Ishikawa (cell line): ENCODE measurements around the gene RAD54L2.

Experiments
- CEBPB ChIP-seq: IDR thresholded peaks from 2 replicates; pipeline ENCODE4 v1.6.1; 2012
- CREB1 ChIP-seq: IDR thresholded peaks from 2 replicates; pipeline ENCODE4 v1.6.1; 2012; ENCODE audit warnings: low read depth
- EGR1 ChIP-seq: IDR thresholded peaks from 2 replicates; pipeline ENCODE4 v1.6.1; 2012
- EP300 ChIP-seq: IDR thresholded peaks from 2 replicates; pipeline ENCODE4 v1.6.1; 2012; ENCODE audit warnings: borderline replicate concordance
- FOXM1 ChIP-seq: IDR thresholded peaks from 2 replicates; pipeline ENCODE4 v1.6.1; 2012; ENCODE audit warnings: low read depth, borderline replicate concordance
- MAX ChIP-seq: IDR thresholded peaks from 2 replicates; pipeline ENCODE4 v1.6.1; 2012
- NFIC ChIP-seq: IDR thresholded peaks from 2 replicates; pipeline ENCODE4 v1.6.1; 2012
- RAD21 ChIP-seq: IDR thresholded peaks from 2 replicates; pipeline ENCODE4 v1.6.1; 2012; ENCODE audit warnings: low read depth
- TAF1 ChIP-seq: IDR thresholded peaks from 2 replicates; pipeline ENCODE4 v1.6.1; 2012; ENCODE audit warnings: low read depth, mild to moderate bottlenecking
- TCF12 ChIP-seq: IDR thresholded peaks from 2 replicates; pipeline ENCODE4 v1.6.1; 2012; ENCODE audit warnings: low read depth
- TEAD4 ChIP-seq: IDR thresholded peaks from 2 replicates; pipeline ENCODE4 v1.6.1; 2012
- USF1 ChIP-seq: IDR thresholded peaks from 2 replicates; pipeline ENCODE4 v1.6.1; 2012
- YY1 ChIP-seq: IDR thresholded peaks from 2 replicates; pipeline ENCODE4 v1.6.1; 2012; ENCODE audit warnings: low read depth
- ZBTB7A ChIP-seq: IDR thresholded peaks from 2 replicates; pipeline ENCODE4 v1.6.1; 2012; ENCODE audit warnings: low read depth
- TF ChIP-seq, protein P1 (sequence below): IDR thresholded peaks from 2 replicates; pipeline ENCODE4 v1.6.1; 2012; ENCODE audit warnings: low read depth, mild to moderate bottlenecking

The RAD54L2 gene

GRCh38 chr3:51538459-51539290, at the start of gene RAD54L2:
Gene RAD54L2, plus strand, starts transcription at chr3:51538719. Its CDS starts 51,702 bp downstream, at chr3:51590421.
- TF ChIP-seq TCF12, result peak; percentile 81; the same call in 1 of the 2 replicates
- peak; percentile 79 for TF ChIP-seq USF1
- no peak; the same call in 1 of the 2 replicates for TF ChIP-seq ZBTB7A
- TF ChIP-seq EP300, result peak; percentile 69; the same call in 1 of the 2 replicates
- TF ChIP-seq FOXM1, result no peak
- peak; percentile 48 for TF ChIP-seq TEAD4
- TF ChIP-seq MAX, result peak; percentile 87
- TF ChIP-seq YY1, result peak; percentile 79; the same call in 1 of the 2 replicates
- no peak for TF ChIP-seq EGR1
- TF ChIP-seq, protein P1, sequence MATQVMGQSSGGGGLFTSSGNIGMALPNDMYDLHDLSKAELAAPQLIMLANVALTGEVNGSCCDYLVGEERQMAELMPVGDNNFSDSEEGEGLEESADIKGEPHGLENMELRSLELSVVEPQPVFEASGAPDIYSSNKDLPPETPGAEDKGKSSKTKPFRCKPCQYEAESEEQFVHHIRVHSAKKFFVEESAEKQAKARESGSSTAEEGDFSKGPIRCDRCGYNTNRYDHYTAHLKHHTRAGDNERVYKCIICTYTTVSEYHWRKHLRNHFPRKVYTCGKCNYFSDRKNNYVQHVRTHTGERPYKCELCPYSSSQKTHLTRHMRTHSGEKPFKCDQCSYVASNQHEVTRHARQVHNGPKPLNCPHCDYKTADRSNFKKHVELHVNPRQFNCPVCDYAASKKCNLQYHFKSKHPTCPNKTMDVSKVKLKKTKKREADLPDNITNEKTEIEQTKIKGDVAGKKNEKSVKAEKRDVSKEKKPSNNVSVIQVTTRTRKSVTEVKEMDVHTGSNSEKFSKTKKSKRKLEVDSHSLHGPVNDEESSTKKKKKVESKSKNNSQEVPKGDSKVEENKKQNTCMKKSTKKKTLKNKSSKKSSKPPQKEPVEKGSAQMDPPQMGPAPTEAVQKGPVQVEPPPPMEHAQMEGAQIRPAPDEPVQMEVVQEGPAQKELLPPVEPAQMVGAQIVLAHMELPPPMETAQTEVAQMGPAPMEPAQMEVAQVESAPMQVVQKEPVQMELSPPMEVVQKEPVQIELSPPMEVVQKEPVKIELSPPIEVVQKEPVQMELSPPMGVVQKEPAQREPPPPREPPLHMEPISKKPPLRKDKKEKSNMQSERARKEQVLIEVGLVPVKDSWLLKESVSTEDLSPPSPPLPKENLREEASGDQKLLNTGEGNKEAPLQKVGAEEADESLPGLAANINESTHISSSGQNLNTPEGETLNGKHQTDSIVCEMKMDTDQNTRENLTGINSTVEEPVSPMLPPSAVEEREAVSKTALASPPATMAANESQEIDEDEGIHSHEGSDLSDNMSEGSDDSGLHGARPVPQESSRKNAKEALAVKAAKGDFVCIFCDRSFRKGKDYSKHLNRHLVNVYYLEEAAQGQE, result no peak
- no peak for TF ChIP-seq NFIC
- no peak for TF ChIP-seq CREB1
- peak; percentile 97 for TF ChIP-seq TAF1
- TF ChIP-seq RAD21, result peak; percentile 6; the same call in 1 of the 2 replicates

DNA sequence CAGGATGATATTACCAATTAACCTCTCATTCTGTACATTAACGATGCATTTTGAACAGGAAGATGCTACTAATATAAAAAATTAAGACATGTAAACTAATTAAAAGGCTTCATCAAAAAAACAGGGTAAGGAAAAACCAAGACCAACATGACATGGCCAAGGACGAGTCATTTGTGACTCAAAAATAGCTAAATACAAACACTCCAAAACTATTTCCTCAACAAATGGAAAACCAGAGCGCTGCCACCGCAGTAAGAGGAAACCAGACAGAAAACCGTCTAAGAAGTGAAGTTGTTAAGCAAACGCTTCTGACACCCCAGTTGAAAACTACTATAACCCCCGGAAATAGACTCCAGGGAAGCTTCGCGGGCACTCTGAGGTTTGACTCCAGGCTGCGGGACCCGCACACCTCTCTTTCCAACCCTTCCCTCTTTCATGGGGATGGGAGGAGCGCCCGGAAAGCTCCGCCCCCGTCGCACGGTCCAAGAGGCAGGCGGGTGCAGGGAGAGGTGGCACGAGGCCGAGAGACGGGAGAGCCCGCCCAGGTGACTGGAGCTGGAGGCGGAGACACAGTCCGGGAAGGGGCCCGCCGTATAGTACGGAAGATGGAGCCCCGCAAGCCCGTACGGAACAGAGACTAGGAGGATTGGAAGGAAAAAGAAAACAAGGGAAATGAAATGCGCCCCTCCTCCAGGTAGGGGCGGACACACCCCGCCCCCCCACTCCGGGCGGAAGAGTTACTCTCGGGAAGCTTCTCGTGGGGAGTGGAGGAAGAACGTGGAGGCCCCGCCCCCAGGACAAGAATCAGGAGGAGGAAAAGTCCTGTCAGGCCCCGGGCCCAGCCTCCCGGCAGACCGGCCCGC, 39.4 kb upstream of the RAD54L2 start:
- peak; percentile 44; the same call in 1 of the 2 replicates for TF ChIP-seq CREB1
- peak; percentile 38 for TF ChIP-seq EGR1
- TF ChIP-seq, protein P1, result no peak
- TF ChIP-seq TAF1, result peak; percentile 38
- peak; percentile 38; the same call in 1 of the 2 replicates for TF ChIP-seq NFIC
- TF ChIP-seq TCF12, result no peak
- 0 out of 2 replicates have a peak, but pooled peaks have one; percentile 52 for TF ChIP-seq YY1
- peak; percentile 54 for TF ChIP-seq USF1
- TF ChIP-seq EP300, result no peak
- no peak; the same call in 1 of the 2 replicates for TF ChIP-seq TEAD4
- TF ChIP-seq MAX, result peak; percentile 62; the same call in 1 of the 2 replicates
- no peak for TF ChIP-seq FOXM1
- TF ChIP-seq ZBTB7A, result no peak
- no peak for TF ChIP-seq RAD21
- no peak for TF ChIP-seq CEBPB

GRCh38 chr3:51500632-51501131, 37.8 kb upstream of the RAD54L2 start:
- no peak for TF ChIP-seq NFIC
- TF ChIP-seq TEAD4, result no peak
- TF ChIP-seq FOXM1, result no peak
- TF ChIP-seq, protein P1, result no peak
- no peak for TF ChIP-seq TCF12
- TF ChIP-seq TAF1, result no peak
- TF ChIP-seq EGR1, result no peak
- no peak for TF ChIP-seq RAD21
- TF ChIP-seq EP300, result no peak
- TF ChIP-seq YY1, result no peak
- TF ChIP-seq CEBPB, result no peak
- no peak for TF ChIP-seq ZBTB7A
- TF ChIP-seq MAX, result no peak
- no peak for TF ChIP-seq USF1
- TF ChIP-seq CREB1, result no peak
